Measurements from ENCODE around the gene ZNF30.
"Not testable (repeated sequence)": the region's sequence is repeated elsewhere in the genome, so short reads cannot be mapped to it uniquely, and the experiment has no call there.

Gene ZNF30

GRCh38 chr19:34985249-34986022 is 58.7 kb downstream of the ZNF30 start:
- DNase-seq (ENCODE audit: low read depth in 2 of 3, low spot score in 2 of 3) = no peak

- no peak for DNase-seq (ENCODE audit: low read depth in 2 of 3, low spot score in 2 of 3)
Measured at GRCh38 chr19:34988119-34988518, 61.4 kb downstream of the ZNF30 start.

- DNase-seq (ENCODE audit: low read depth in 2 of 3, low spot score in 2 of 3) = no peak
Measured at GRCh38 chr19:34989298-34989697, 62.6 kb downstream of the ZNF30 start.

GRCh38 chr19:34990578-34991192 is 64.0 kb downstream of the ZNF30 start:
- peak in 1 of 3 experiments; percentile 43 for DNase-seq (ENCODE audit: low read depth in 2 of 3, low spot score in 2 of 3)

GRCh38 chr19:34991542-34992333 is 65.0 kb downstream of the ZNF30 start:
- no peak for DNase-seq (ENCODE audit: low read depth in 2 of 3, low spot score in 2 of 3)

- not testable (repeated sequence) for DNase-seq (ENCODE audit: low read depth in 2 of 3, low spot score in 2 of 3)
Measured at GRCh38 chr19:34992582-34992981, 65.9 kb downstream of the ZNF30 start.

- no peak for DNase-seq (ENCODE audit: low read depth in 2 of 3, low spot score in 2 of 3)
Measured at GRCh38 chr19:34994286-34994642, 67.6 kb downstream of the ZNF30 start.
